HEK293 (cell line): ENCODE results near the gene ALOXE3.

Experiments
- CTCF ChIA-PET: fragments of 350-600 bp; formaldehyde crosslinking; extraction: SDS; loops from one replicate; lab custom pipeline; 2021; ENCODE audit warnings: antibody characterized with exemption; lab: Yijun Ruan, JAX
- POLR2A ChIA-PET: fragments of 300-600 bp; formaldehyde crosslinking; extraction: SDS; loops from one replicate; lab custom pipeline; 2020; ENCODE audit warnings: antibody characterized with exemption, inconsistent platforms; lab: Yijun Ruan, JAX
- H3K27ac ChIP-seq: fragments of 200-500 bp; sonication (Bioruptor generic); 2 replicates; pipeline ENCODE4 v1.5.1; 2014; ENCODE audit warnings: low read depth, low read length, control low read depth, inconsistent platforms; ENCODE audit errors: extremely low read depth
- H3K36me3 ChIP-seq, 2 experiments: fragments of 200-500 bp in 1 of 2; sonication (Bioruptor generic) in 1 of 2; 1 replicate in 1 of 2; 2 replicates in 1 of 2; pipeline ENCODE4 v1.5.1; 2014 to 2017; ENCODE audit warnings: inconsistent platforms in 2 of 2, low read length in 2 of 2; ENCODE audit not compliant: control insufficient read depth in 2 of 2, insufficient read depth in 1 of 2
- H3K4me1 ChIP-seq: fragments of 200-500 bp; sonication (Bioruptor generic); 2 replicates; pipeline ENCODE4 v1.5.1; 2014; ENCODE audit warnings: mild to moderate bottlenecking, low read length, inconsistent platforms; ENCODE audit not compliant: control insufficient read depth, insufficient read depth
- H3K4me3 ChIP-seq: 2 replicates; pipeline ENCODE4 v1.5.1; 2011; ENCODE audit warnings: low read depth, mild to moderate bottlenecking, control low read depth, low read length, moderate library complexity
- H3K9me3 ChIP-seq: fragments of 200-500 bp; sonication (Bioruptor generic); 2 replicates; pipeline ENCODE4 v1.5.1; 2014; ENCODE audit warnings: low read depth, low read length, inconsistent platforms; ENCODE audit not compliant: control insufficient read depth, insufficient read depth
- BCL11A ChIP-seq: fragments of 450-650 bp; formaldehyde crosslinking; IDR thresholded peaks from 2 replicates; pipeline ENCODE4 v1.5.1; 2016; ENCODE audit warnings: low read depth, missing biosample characterization, missing genetic modification characterization
- GLI4 ChIP-seq: fragments of 450-650 bp; formaldehyde crosslinking; IDR thresholded peaks from 2 replicates; pipeline ENCODE4 v1.5.1; 2016; ENCODE audit warnings: missing biosample characterization, missing genetic modification characterization
- HIC1 ChIP-seq: fragments of 450-650 bp; formaldehyde crosslinking; IDR thresholded peaks from 2 replicates; pipeline ENCODE4 v1.5.1; 2016; ENCODE audit warnings: missing biosample characterization, missing genetic modification characterization
- INSM2 ChIP-seq: fragments of 450-650 bp; formaldehyde crosslinking; IDR thresholded peaks from 2 replicates; pipeline ENCODE4 v1.5.1; 2016; ENCODE audit warnings: missing biosample characterization, missing genetic modification characterization
- KLF16 ChIP-seq: fragments of 450-650 bp; formaldehyde crosslinking; IDR thresholded peaks from 2 replicates; pipeline ENCODE4 v1.5.1; 2017; ENCODE audit warnings: missing biosample characterization, missing genetic modification characterization
- MYNN ChIP-seq: fragments of 450-650 bp; formaldehyde crosslinking; IDR thresholded peaks from 2 replicates; pipeline ENCODE4 v1.5.1; 2016; ENCODE audit warnings: missing biosample characterization, missing genetic modification characterization, borderline replicate concordance
- MZF1 ChIP-seq: fragments of 450-650 bp; formaldehyde crosslinking; IDR thresholded peaks from 2 replicates; pipeline ENCODE4 v1.5.1; 2017; ENCODE audit warnings: missing biosample characterization, missing genetic modification characterization, borderline replicate concordance
- PATZ1 ChIP-seq: fragments of 450-650 bp; formaldehyde crosslinking; IDR thresholded peaks from 2 replicates; pipeline ENCODE4 v1.5.1; 2016; ENCODE audit warnings: missing biosample characterization, missing genetic modification characterization
- SP3 ChIP-seq: fragments of 450-650 bp; formaldehyde crosslinking; IDR thresholded peaks from 2 replicates; pipeline ENCODE4 v1.5.1; 2016; ENCODE audit warnings: missing biosample characterization, missing genetic modification characterization
- ZBTB26 ChIP-seq: fragments of 450-650 bp; formaldehyde crosslinking; optimal IDR thresholded peaks from 2 replicates; pipeline ENCODE3; 2016; ENCODE audit warnings: missing biosample characterization, mild to moderate bottlenecking, missing genetic modification characterization
- ZFHX2 ChIP-seq: fragments of 450-650 bp; formaldehyde crosslinking; conservative IDR thresholded peaks from 2 replicates; pipeline ENCODE4 v1.5.1; 2016; ENCODE audit warnings: missing biosample characterization, missing genetic modification characterization
- ZNF138 ChIP-seq: fragments of 450-650 bp; formaldehyde crosslinking; IDR thresholded peaks from 2 replicates; pipeline ENCODE4 v1.5.1; 2016; ENCODE audit warnings: missing biosample characterization, missing genetic modification characterization, borderline replicate concordance
- ZNF175 ChIP-seq: fragments of 450-650 bp; formaldehyde crosslinking; IDR thresholded peaks from 2 replicates; pipeline ENCODE4 v1.5.1; 2016; ENCODE audit warnings: missing biosample characterization, missing genetic modification characterization
- ZNF335 ChIP-seq: fragments of 450-650 bp; formaldehyde crosslinking; conservative IDR thresholded peaks from 2 replicates; pipeline ENCODE4 v1.5.1; 2016; ENCODE audit warnings: missing biosample characterization, missing genetic modification characterization
- ZNF558 ChIP-seq: fragments of 450-650 bp; formaldehyde crosslinking; IDR thresholded peaks from 2 replicates; pipeline ENCODE4 v1.5.1; 2016; ENCODE audit warnings: missing biosample characterization, missing genetic modification characterization
- ZNF600 ChIP-seq: fragments of 450-650 bp; formaldehyde crosslinking; IDR thresholded peaks from 2 replicates; pipeline ENCODE4 v1.5.1; 2016; ENCODE audit warnings: missing biosample characterization, missing genetic modification characterization
- ZNF660 ChIP-seq: fragments of 450-650 bp; IDR thresholded peaks from 2 replicates; pipeline ENCODE4 v1.5.1; 2018; ENCODE audit warnings: missing biosample characterization, mild to moderate bottlenecking, missing genetic modification characterization
- ZNF843 ChIP-seq: fragments of 450-650 bp; formaldehyde crosslinking; IDR thresholded peaks from 2 replicates; pipeline ENCODE4 v1.5.1; 2016; ENCODE audit warnings: missing biosample characterization, missing genetic modification characterization
- TF ChIP-seq, protein P1 (sequence below): fragments of 450-650 bp; formaldehyde crosslinking; conservative IDR thresholded peaks from 2 replicates; pipeline ENCODE4 v1.5.1; 2016; ENCODE audit warnings: low read depth, missing biosample characterization, missing genetic modification characterization

Gene ALOXE3

GRCh38 chr17:8117980-8118768 lies at the start of gene ALOXE3:
ALOXE3 (minus strand) TSS chr17:8118514; CDS start chr17:8117990, 524 bp downstream.
- Histone ChIP-seq H3K4me1 (no peaks in the 10 kb centered on the region; the same call in 1 of the 2 replicates), H3K27ac (peak within 1 kb of the TSS; percentile 72), H3K4me3 (peak within 1 kb of the TSS; percentile 48), H3K9me3 (no peaks in the 10 kb centered on the region), H3K36me3 (no peaks in the 10 kb centered on the region)
- ChIA-PET POLR2A (interaction anchor here (0.5 to 3.5 kb wide), 10 partner anchors 20 to 130 kb away, joined by 3 to 32 read pairs (median 11); partner anchors contain the start of genes AURKB, CTC1 and PFAS), CTCF (interaction anchor here (0.5 to 3.5 kb wide), 28 partner anchors 9 to 627 kb away, joined by 3 to 81 read pairs (median 8); partner anchors contain the start of gene ALOX12B)
- TF ChIP-seq ZNF138 (tag by site-specific recombination) (no peak), MYNN (tag by site-specific recombination) (no peak), ZFHX2 (peak; percentile 71; the same call in 1 of the 2 replicates), BCL11A (tag by site-specific recombination) (0 out of 2 replicates have a peak, but pooled peaks have one; percentile 17), HIC1 (tag by site-specific recombination) (peak; percentile 74; the same call in 1 of the 2 replicates), KLF16 (tag by site-specific recombination) (0 out of 2 replicates have a peak, but pooled peaks have one; percentile 22), ZNF175 (no peak), GLI4 (tag by site-specific recombination) (no peak), ZBTB26 (no peak), ZNF335 (tag by site-specific recombination) (peak; percentile 64), ZNF843 (0 out of 2 replicates have a peak, but pooled peaks have one; percentile 22), ZNF600 (tag by site-specific recombination) (peak; percentile 99), SP3 (peak; percentile 45; the same call in 1 of the 2 replicates), MZF1 (tag by site-specific recombination) (peak; percentile 62), ZNF558 (no peak), INSM2 (tag by site-specific recombination) (peak; percentile 96), PATZ1 (tag by site-specific recombination) (no peak), ZNF660 (tag by site-specific recombination) (no peak)
- TF ChIP-seq, protein P1, sequence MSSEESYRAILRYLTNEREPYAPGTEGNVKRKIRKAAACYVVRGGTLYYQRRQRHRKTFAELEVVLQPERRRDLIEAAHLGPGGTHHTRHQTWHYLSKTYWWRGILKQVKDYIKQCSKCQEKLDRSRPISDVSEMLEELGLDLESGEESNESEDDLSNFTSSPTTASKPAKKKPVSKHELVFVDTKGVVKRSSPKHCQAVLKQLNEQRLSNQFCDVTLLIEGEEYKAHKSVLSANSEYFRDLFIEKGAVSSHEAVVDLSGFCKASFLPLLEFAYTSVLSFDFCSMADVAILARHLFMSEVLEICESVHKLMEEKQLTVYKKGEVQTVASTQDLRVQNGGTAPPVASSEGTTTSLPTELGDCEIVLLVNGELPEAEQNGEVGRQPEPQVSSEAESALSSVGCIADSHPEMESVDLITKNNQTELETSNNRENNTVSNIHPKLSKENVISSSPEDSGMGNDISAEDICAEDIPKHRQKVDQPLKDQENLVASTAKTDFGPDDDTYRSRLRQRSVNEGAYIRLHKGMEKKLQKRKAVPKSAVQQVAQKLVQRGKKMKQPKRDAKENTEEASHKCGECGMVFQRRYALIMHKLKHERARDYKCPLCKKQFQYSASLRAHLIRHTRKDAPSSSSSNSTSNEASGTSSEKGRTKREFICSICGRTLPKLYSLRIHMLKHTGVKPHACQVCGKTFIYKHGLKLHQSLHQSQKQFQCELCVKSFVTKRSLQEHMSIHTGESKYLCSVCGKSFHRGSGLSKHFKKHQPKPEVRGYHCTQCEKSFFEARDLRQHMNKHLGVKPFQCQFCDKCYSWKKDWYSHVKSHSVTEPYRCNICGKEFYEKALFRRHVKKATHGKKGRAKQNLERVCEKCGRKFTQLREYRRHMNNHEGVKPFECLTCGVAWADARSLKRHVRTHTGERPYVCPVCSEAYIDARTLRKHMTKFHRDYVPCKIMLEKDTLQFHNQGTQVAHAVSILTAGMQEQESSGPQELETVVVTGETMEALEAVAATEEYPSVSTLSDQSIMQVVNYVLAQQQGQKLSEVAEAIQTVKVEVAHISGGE (tag by site-specific recombination), result peak; percentile 34; the same call in 1 of the 2 replicates
